GM21786 (cell line): Measurements from ENCODE around the gene NUDT2.

ENCODE experiments used
- ATAC-seq: cut with Tn5 transposase; IDR thresholded peaks from one replicate; pipeline ENCODE4 v1.9.1; 2021; ENCODE audit not compliant: unreplicated experiment

Gene NUDT2

DNA sequence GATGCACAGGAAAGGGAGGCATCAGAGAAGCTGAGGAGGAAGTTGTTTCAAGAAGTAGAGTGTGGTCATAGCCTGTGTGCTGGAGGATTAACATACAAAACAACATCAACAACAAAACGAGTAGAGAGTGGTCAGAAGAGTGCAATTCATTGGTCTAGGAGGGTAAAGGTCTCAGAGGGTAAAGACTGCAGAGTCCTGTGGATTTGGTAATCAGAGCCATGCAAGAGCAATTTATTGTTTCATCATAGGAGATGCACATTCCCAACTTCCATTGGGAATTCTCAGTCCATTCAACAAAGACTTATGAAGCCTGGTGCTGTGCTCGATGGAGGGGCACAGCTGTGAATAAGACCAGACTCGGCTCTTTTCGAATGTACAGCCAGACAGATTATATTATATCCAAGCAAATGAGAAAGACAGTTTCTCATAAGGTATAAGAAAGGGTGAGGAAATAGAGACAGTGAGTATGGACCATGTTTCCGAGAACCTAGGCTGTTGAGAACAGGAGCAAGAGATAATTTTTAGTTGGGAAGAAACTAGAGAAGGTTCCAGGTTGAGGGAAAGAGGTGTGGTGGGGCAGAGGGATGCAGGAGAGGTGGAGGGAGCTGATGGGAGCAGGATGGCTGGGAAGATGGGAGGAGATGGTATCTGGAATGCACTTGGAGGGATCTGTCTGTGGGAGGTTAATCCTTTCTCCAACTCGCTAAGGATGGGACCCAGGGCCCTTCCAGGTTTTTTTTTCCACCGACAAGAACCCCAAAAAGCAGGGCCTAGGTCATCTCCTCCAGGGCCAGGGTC, 55.2 kb downstream of the NUDT2 start:
- no peak for ATAC-seq

DNA sequence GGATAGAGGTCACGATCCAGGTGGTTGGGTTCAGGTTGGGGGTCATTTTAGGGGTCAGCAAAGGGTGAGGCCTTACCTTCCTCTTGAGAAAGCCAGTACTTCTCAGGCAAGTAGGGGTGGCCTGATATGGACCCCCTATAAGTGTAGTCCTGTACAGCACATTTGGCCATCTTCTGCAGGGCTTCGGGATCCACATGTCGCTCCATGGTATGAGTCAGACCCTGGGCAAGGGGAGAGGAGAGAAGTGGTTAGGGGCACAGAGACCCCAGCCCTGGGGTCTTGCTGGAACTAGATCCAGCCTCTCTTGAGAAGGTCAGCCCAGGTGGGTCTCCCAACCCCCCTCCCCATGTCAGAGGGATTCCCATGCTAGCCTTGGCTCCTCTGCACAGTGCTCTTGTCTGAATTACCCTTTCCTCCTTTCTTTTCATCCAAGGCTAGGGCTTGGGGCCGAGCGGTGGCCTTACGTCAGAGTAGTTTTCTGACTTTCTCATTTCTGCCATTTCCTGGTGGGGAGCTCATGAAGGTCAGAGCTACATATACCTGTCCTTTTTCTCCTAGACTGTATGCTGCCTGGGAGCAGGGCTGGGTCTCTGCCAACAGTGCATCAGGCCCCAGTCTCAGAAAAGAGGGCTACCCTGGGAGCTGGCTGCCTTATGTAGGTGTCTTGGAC, 56.3 kb downstream of the NUDT2 start:
- no peak for ATAC-seq

DNA sequence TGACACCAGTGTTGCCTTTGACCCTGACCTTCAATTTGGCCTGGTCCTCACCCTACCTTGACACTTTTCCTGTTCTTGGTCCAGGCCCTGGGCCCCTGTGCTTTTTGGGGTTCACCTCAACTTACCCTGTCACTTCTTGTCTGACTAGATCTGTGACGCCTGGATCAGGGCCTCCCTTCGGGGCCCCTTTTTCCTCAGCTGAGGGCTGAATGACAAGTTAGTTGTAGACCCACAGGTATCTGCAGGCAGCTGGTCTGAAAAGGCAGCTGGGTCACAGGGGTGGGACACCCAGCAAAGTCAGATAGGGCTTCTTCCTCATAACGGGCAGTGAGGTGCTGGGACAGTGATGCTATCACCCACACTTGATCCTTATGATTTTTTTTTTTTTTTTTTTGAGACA, 57.3 kb downstream of the NUDT2 start:
- no peak for ATAC-seq

- ATAC-seq = no peak
Measured at GRCh38 chr9:34387239-34387638, 57.9 kb downstream of the NUDT2 start.

DNA sequence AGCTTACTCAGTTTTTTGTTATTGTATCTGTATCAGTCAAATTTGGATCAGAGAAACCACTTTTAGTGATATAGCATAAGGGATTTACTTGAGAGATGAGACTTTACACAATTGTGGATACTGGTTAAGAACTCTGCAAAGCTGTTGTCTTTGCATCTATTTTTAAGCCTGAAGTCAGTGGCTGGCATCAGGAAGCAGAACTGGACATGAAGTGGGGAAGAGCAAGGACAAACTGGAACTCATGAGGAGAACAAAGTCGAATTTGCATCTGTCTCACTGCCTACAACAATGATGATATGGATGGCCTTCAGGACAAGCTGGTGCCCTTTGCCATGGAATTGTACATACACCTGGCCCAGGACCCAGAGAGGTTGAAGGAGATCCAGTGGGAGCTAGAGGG, 63.1 kb downstream of the NUDT2 start:
- no peak for ATAC-seq
